ENCODE data around the gene SYT5. TPM values are rescaled to one million over a fixed set of nuclear protein-coding genes. Genes with fewer than 3 reads are reported as not detected.

The SYT5 gene
- total and polyA plus RNA-seq, 9 of the 15 experiments (the other 6 are each of a cell fraction or from before 2014, with no cell fraction given), result 1.3 to 20.9 (median 8.8) TPM

- TF ChIP-seq NEUROD1 (IDR thresholded peaks at IDR 0.05; ENCODE audit: borderline replicate concordance, low read depth, low read length, partially characterized antibody), result peak; percentile 95
- TF ChIP-seq, protein P1, sequence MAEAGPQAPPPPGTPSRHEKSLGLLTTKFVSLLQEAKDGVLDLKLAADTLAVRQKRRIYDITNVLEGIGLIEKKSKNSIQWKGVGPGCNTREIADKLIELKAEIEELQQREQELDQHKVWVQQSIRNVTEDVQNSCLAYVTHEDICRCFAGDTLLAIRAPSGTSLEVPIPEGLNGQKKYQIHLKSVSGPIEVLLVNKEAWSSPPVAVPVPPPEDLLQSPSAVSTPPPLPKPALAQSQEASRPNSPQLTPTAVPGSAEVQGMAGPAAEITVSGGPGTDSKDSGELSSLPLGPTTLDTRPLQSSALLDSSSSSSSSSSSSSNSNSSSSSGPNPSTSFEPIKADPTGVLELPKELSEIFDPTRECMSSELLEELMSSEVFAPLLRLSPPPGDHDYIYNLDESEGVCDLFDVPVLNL (CRISPR knock-in tag; IDR thresholded peaks at IDR 0.05; ENCODE audit: low read depth), result no peak
- peak; percentile 79 for TF ChIP-seq HNRNPLL (IDR thresholded peaks at IDR 0.05; ENCODE audit: low read depth, low read length, poor library complexity, severe bottlenecking)
- TF ChIP-seq ETS1 (conservative IDR thresholded peaks at IDR 0.05; ENCODE audit: control insufficient read depth, low read depth, low read length), result no peak
- TF ChIP-seq E2F1 (CRISPR knock-in tag; IDR thresholded peaks at IDR 0.05), result no peak; the same call in 1 of the 2 replicates
- no peak for TF ChIP-seq ZNF589 (CRISPR knock-in tag; IDR thresholded peaks at IDR 0.05; ENCODE audit: low read depth)
- TF ChIP-seq TEAD4 (IDR thresholded peaks at IDR 0.05; ENCODE audit: low read length), result peak; percentile 33; the same call in 1 of the 2 replicates
- no peak for TF ChIP-seq TEAD4 (CRISPR knock-in tag; IDR thresholded peaks at IDR 0.05; ENCODE audit: borderline replicate concordance)
- peak; percentile 58; the same call in 1 of the 2 replicates for TF ChIP-seq ZEB2 (IDR thresholded peaks at IDR 0.05)
- no peak for TF ChIP-seq ZBTB5 (IDR thresholded peaks at IDR 0.05)
- no peak for TF ChIP-seq NR2C1 (IDR thresholded peaks at IDR 0.05)
- TF ChIP-seq NR2C1 (tag; IDR thresholded peaks at IDR 0.05), result no peak
- TF ChIP-seq CBX2 (IDR thresholded peaks at IDR 0.05; ENCODE audit: insufficient read depth, low read length, poor library complexity, severe bottlenecking), result no peak
- no peak for TF ChIP-seq KAT8 (IDR thresholded peaks at IDR 0.05; ENCODE audit: low read depth)
- TF ChIP-seq VEZF1 (CRISPR knock-in tag; IDR thresholded peaks at IDR 0.05), result peak; percentile 88
- no peak for TF ChIP-seq GTF2F1 (IDR thresholded peaks at IDR 0.05; ENCODE audit: low read depth, low read length)
- TF ChIP-seq KLF16 (IDR thresholded peaks at IDR 0.05), result no peak
- no peak for TF ChIP-seq MAFG (tag; conservative IDR thresholded peaks at IDR 0.05)
- 0 out of 2 replicates have a peak, but pooled peaks have one; percentile 1 for TF ChIP-seq ZNF263 (CRISPR knock-in tag; IDR thresholded peaks at IDR 0.05; ENCODE audit: borderline replicate concordance)
Observed at GRCh38 chr19:55166530-55167268, 13.4 kb downstream of the SYT5 start, which contains the start of gene DNAAF3 (continued).
